ENCODE data around the gene COL27A1.

Gene COL27A1

GRCh38 chr9:114233491-114234185 lies 78.3 kb downstream of the COL27A1 start:
- Histone ChIP-seq H2AFZ (ENCODE audit: low read depth, low read length) (no peak overlapping the region), H3K9me3 (ENCODE audit: insufficient read depth, low read length, severe bottlenecking) (no peaks in the 10 kb centered on the region), H3K4me1 (ENCODE audit: insufficient read depth, low read length) (no peaks in the 10 kb centered on the region), H3K79me2 (ENCODE audit: insufficient read depth, low read length) (no peaks in the 10 kb centered on the region), H3K4me3 (ENCODE audit: low read depth in 1 of 2, low read length in 2 of 2) (no peak overlapping the region), H4K20me1 (ENCODE audit: insufficient read depth, low read length) (no peaks in the 10 kb centered on the region), H3K36me3 (ENCODE audit: insufficient read depth, low read length) (no peaks in the 10 kb centered on the region), H3K9ac (ENCODE audit: low read depth, low read length) (no peak overlapping the region), H3K27me3 (ENCODE audit: insufficient read depth, low read length, poor library complexity) (peaks cover 6% of the 10 kb centered on the region), H3K27ac (ENCODE audit: low read length) (no peak overlapping the region), H3K4me2 (ENCODE audit: insufficient read depth, low read length) (no peak overlapping the region)
- ATAC-seq (ENCODE audit: insufficient read depth, low read depth) = no peak
- DNase-seq = no peak
- TF ChIP-seq CTCF (IDR thresholded peaks at IDR 0.05; ENCODE audit: borderline replicate concordance, extremely low read depth, low read length, poor library complexity, severe bottlenecking) (no peak), EZH2 (IDR thresholded peaks at IDR 0.05; ENCODE audit: borderline replicate concordance, low read depth, low read length, severe bottlenecking) (no peak)

GRCh38 chr9:114235033-114235661 lies 79.8 kb downstream of the COL27A1 start:
- H3K36me3 ChIP-seq (ENCODE audit: insufficient read depth, low read length) = no peaks in the 10 kb centered on the region
- DNase-seq (no peak), ATAC-seq (ENCODE audit: insufficient read depth, low read depth) (no peak)
- H3K79me2 ChIP-seq (ENCODE audit: insufficient read depth, low read length) = no peaks in the 10 kb centered on the region
- H3K4me1 ChIP-seq (ENCODE audit: insufficient read depth, low read length) = no peaks in the 10 kb centered on the region
- H3K27ac ChIP-seq (ENCODE audit: low read length) = no peak overlapping the region
- H3K9me3 ChIP-seq (ENCODE audit: insufficient read depth, low read length, severe bottlenecking) = no peaks in the 10 kb centered on the region
- H3K4me2 ChIP-seq (ENCODE audit: insufficient read depth, low read length) = no peak overlapping the region
- H2AFZ ChIP-seq (ENCODE audit: low read depth, low read length) = no peak overlapping the region
- H3K9ac ChIP-seq (ENCODE audit: low read depth, low read length) = no peak overlapping the region
- peaks cover 10% of the 10 kb centered on the region for H3K27me3 ChIP-seq (ENCODE audit: insufficient read depth, low read length, poor library complexity)
- TF ChIP-seq CTCF (IDR thresholded peaks at IDR 0.05; ENCODE audit: borderline replicate concordance, extremely low read depth, low read length, poor library complexity, severe bottlenecking) (no peak), EZH2 (IDR thresholded peaks at IDR 0.05; ENCODE audit: borderline replicate concordance, low read depth, low read length, severe bottlenecking) (no peak)
- H4K20me1 ChIP-seq (ENCODE audit: insufficient read depth, low read length) = no peaks in the 10 kb centered on the region
- no peak overlapping the region for H3K4me3 ChIP-seq (ENCODE audit: low read depth in 1 of 2, low read length in 2 of 2)

- no peak overlapping the region for H3K4me3 ChIP-seq (ENCODE audit: low read depth in 1 of 2, low read length in 2 of 2)
- H3K27me3 ChIP-seq (ENCODE audit: insufficient read depth, low read length, poor library complexity) = peaks cover 10% of the 10 kb centered on the region
- H3K36me3 ChIP-seq (ENCODE audit: insufficient read depth, low read length) = no peaks in the 10 kb centered on the region
- TF ChIP-seq EZH2 (IDR thresholded peaks at IDR 0.05; ENCODE audit: borderline replicate concordance, low read depth, low read length, severe bottlenecking) (no peak), CTCF (IDR thresholded peaks at IDR 0.05; ENCODE audit: borderline replicate concordance, extremely low read depth, low read length, poor library complexity, severe bottlenecking) (no peak)
- H4K20me1 ChIP-seq (ENCODE audit: insufficient read depth, low read length) = no peaks in the 10 kb centered on the region
- H3K79me2 ChIP-seq (ENCODE audit: insufficient read depth, low read length) = no peaks in the 10 kb centered on the region
- H3K9ac ChIP-seq (ENCODE audit: low read depth, low read length) = no peak overlapping the region
- H2AFZ ChIP-seq (ENCODE audit: low read depth, low read length) = no peak overlapping the region
- no peaks in the 10 kb centered on the region for H3K9me3 ChIP-seq (ENCODE audit: insufficient read depth, low read length, severe bottlenecking)
- no peak overlapping the region for H3K4me2 ChIP-seq (ENCODE audit: insufficient read depth, low read length)
- DNase-seq = no peak
- ATAC-seq (ENCODE audit: insufficient read depth, low read depth) = no peak
- H3K27ac ChIP-seq (ENCODE audit: low read length) = no peak overlapping the region
- H3K4me1 ChIP-seq (ENCODE audit: insufficient read depth, low read length) = no peaks in the 10 kb centered on the region
These were observed 81.2 kb downstream of the COL27A1 start for GRCh38 chr9:114236391-114237138.
